Mononuclear cell (primary cell): ENCODE data around the gene PRM1. TPM values are rescaled to one million over a fixed set of nuclear protein-coding genes. Genes with fewer than 3 reads are reported as not detected.

ENCODE experiments used
- H3K27me3 ChIP-seq: 2 replicates; pipeline ENCODE4 v1.6.0; 2011; ENCODE audit warnings: low read length, control low read depth; ENCODE audit not compliant: insufficient read depth
- H3K4me1 ChIP-seq: 2 replicates; pipeline ENCODE4 v1.5.1; 2011; ENCODE audit warnings: mild to moderate bottlenecking, low read length, control low read depth; ENCODE audit not compliant: insufficient read depth
- H3K4me3 ChIP-seq: 2 replicates; pipeline ENCODE4 v1.5.1; 2011; ENCODE audit warnings: mild to moderate bottlenecking, low read length, moderate library complexity
- H3K9me3 ChIP-seq: 2 replicates; pipeline ENCODE4 v1.5.1; 2011; ENCODE audit warnings: low read depth, mild to moderate bottlenecking, control low read depth, low read length
- total RNA-seq: library from RNA; depleted of rRNA; stranded (reverse); fragments of >200 nt; gene quantifications from one replicate; pipeline ENCODE4 v1.2.3, GENCODE V29; 2012

The PRM1 gene
- total RNA-seq, 1 donor = not detected

- Histone ChIP-seq H3K27me3 (peaks cover 1% of the 10 kb centered on the region), H3K9me3 (no peaks in the 10 kb centered on the region), H3K4me3 (no peak overlapping the region), H3K4me1 (peaks cover 32% of the 10 kb centered on the region)
These were observed 31.7 kb downstream of the PRM1 start for GRCh38 chr16:11249233-11250061.

- Histone ChIP-seq H3K9me3 (no peaks in the 10 kb centered on the region), H3K4me1 (peaks cover 19% of the 10 kb centered on the region), H3K4me3 (no peak overlapping the region), H3K27me3 (no peaks in the 10 kb centered on the region)
These were observed 33.0 kb downstream of the PRM1 start for GRCh38 chr16:11248133-11248532.

DNA sequence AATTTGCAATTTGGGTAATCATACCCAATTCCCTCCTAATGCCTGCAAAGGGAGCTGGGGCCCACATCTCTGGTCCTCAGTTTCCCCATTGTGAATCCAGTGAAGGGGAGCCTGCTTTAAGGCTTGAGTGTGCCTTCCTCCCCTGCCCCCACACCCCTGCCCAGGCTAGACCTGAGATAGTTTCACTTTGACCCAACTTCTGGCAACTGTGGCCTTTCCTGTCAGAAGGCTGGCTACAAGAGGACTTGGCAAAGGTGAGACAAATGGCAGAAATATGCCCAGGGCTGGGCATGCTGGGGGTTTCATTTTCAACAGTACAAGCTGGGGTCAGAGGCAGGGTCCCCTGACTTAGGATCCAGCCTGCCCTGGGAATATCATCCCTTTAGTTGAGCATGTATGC, 35.1 kb downstream of the PRM1 start:
- Histone ChIP-seq H3K4me3 (no peak overlapping the region), H3K27me3 (no peaks in the 10 kb centered on the region), H3K9me3 (no peaks in the 10 kb centered on the region), H3K4me1 (peaks cover 3% of the 10 kb centered on the region)

DNA sequence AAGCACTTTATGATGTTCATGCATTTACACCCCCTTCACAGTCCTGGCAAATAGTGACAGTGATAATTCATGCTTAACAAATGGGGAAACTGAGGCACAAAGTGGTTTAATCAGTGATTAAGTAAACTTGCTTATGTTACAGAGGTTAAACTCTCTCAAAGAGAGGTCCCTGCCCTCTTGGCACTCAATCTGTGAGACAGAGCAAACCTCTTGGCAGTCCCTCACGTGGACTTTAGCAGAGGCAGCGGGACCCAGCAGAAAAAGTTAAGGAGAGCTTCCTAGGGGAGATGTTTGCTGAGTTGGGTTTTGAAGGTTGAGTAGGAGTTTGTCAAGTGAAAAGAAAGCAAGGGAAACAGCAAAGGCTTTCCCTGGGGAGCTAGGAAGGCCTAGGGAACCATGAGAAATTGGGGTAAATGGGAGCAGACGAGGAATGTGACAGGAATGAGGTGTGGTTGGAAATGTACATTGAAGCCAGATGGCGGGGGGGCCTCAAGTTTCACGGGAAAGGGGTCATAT, 35.9 kb downstream of the PRM1 start:
- Histone ChIP-seq H3K9me3 (no peaks in the 10 kb centered on the region), H3K4me3 (no peak overlapping the region), H3K4me1 (peaks cover 10% of the 10 kb centered on the region), H3K27me3 (no peaks in the 10 kb centered on the region)

DNA sequence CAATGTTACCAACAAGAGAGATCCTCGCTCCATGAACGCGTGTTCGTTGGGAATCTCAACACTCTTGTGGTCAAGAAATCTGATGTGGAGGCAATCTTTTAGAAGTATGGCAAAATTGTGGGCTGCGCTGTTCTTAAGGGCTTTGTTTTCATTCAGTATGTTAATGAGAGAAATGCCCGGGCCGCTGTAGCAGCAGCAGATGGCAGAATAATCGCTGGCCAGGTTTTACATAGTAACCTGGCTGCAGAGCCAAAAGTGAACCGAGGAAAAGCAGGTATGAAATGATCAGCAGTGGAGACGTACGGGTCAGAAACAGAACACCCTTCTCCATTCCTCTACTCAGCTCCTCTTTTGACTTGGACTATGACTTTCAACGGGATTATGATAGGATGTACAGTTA, 38.5 kb downstream of the PRM1 start:
- Histone ChIP-seq H3K4me1 (peaks cover 10% of the 10 kb centered on the region), H3K9me3 (no peaks in the 10 kb centered on the region), H3K27me3 (no peaks in the 10 kb centered on the region), H3K4me3 (no peak overlapping the region)

DNA sequence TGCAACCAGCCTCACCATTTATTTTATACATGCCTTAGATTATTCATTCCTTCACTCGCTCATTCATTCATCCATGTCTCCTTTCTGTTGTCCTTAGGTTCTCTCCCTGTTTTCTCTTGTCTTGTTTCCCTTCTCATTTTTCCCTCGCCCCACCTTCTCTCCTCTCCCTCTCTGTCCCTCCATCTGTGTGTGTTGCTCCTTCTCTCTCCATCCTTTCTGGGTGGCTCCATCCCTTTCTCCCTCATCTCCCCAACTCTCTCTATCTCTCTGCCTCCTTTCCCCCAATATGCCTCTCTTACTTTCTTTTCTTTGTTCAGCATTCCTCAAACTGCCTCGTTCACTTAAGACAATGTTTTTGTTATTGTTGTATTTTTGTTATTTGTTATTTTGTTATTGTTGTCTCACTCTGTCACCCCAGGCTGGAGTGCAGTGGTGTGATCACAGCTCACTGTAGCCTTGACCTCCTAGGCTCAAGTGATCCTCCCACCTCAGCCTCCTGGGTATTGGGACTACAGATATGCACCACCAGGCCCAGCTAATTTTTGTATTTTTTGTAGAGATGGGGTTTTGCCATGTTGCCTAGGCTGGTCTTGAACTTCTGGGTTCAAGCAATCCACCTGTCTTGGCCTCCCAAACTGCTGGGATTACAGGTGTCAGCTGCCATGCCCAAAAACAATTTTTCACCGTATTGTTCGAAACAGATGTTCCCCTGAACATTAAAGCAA, 39.5 kb downstream of the PRM1 start:
- H3K4me3 ChIP-seq = no peak overlapping the region
- H3K4me1 ChIP-seq = peaks cover 16% of the 10 kb centered on the region
- no peaks in the 10 kb centered on the region for H3K27me3 ChIP-seq
- no peaks in the 10 kb centered on the region for H3K9me3 ChIP-seq

DNA sequence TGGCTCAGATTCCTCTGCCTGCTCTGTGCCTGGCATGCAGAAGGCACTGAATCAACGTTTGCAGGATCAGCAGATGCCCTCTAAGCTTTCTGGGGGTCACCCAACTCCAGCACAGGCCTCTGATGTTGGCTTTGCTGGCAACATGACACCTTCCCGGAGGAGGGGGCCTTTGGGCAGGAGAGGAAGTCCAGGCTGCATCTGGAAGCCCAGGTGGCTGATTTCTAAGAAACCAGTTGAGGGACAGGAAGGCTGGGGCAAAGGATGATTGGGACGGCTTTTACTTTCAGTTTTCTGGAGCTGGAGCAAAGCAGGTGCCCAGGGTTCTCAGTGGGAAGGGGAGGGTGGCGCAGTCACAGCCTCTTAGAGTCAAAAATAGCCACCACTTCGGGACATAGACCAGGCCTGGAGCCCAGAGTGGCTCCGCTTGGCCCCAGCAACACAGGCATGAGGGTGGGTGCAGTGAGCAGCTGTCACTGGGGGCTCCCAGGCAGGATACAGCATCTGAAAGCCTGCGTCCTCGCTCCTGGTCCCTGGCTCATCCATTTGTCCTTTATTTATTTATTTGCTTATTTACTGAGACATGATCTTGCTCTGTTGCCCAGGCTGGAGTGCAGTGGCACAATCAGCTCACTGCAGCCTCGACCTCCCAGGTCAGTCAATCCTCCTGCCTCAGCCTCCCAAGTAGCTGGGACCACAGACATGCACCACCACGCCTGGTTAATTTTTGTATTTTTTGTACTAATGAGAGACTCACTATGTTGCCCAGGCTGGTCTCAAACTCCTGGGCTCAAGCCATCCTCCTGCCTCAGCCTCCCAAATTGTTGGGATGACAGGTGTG, 40.3 kb downstream of the PRM1 start:
- Histone ChIP-seq H3K27me3 (no peaks in the 10 kb centered on the region), H3K4me3 (no peak overlapping the region), H3K9me3 (no peaks in the 10 kb centered on the region)

GRCh38 chr16:11239644-11240632, 41.2 kb downstream of the PRM1 start:
- no peak overlapping the region for H3K4me3 ChIP-seq
- no peaks in the 10 kb centered on the region for H3K27me3 ChIP-seq
- H3K4me1 ChIP-seq = peaks cover 26% of the 10 kb centered on the region
- H3K9me3 ChIP-seq = no peaks in the 10 kb centered on the region

More for the DNA sequence above, 40.3 kb downstream of the PRM1 start:
- peaks cover 17% of the 10 kb centered on the region for H3K4me1 ChIP-seq

DNA sequence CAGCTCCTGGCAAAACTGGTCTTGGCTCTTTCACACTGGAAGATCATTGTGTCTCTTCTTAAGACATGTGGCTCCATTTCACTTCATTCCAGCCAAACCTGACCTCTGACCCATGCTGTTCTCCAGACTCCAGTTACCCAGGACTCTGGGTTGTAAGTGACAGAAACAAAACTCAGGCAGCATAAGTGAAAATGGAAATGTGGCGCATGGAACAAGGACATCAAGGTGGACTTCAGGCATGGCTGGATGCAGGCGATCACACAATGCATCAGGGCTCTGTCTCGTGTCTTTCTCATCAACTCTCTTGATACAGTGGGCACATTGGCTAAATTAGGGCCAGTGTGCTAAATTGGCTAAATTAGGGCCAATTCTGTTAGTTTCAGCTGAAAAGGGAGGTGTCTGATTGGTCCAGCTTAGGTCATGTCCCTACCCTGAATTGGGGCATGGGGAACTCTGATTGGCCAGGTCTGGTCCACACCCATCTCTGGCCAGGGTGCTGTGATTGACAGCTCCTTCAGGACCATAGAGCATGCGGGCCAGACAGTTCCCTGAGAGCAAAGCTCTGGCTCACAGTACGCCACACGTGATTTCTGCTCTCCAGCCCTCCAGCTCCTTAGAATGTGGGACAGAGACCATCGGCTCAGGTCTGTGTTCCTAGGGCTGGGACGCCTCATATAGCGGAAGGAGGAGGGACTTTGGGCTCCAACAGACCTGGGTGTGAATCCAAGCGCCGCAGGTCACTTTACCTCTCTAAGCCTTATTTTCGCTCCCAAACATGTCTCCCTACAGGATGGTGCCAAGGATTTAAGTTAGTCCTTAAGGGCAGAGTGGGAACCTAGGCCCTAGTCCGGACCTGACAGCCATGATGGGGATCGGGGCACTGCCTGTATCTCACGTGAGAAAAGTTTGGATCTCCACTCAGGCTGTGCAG, 42.6 kb downstream of the PRM1 start:
- Histone ChIP-seq H3K9me3 (no peaks in the 10 kb centered on the region), H3K4me1 (peaks cover 40% of the 10 kb centered on the region), H3K4me3 (no peak overlapping the region), H3K27me3 (no peaks in the 10 kb centered on the region)

DNA sequence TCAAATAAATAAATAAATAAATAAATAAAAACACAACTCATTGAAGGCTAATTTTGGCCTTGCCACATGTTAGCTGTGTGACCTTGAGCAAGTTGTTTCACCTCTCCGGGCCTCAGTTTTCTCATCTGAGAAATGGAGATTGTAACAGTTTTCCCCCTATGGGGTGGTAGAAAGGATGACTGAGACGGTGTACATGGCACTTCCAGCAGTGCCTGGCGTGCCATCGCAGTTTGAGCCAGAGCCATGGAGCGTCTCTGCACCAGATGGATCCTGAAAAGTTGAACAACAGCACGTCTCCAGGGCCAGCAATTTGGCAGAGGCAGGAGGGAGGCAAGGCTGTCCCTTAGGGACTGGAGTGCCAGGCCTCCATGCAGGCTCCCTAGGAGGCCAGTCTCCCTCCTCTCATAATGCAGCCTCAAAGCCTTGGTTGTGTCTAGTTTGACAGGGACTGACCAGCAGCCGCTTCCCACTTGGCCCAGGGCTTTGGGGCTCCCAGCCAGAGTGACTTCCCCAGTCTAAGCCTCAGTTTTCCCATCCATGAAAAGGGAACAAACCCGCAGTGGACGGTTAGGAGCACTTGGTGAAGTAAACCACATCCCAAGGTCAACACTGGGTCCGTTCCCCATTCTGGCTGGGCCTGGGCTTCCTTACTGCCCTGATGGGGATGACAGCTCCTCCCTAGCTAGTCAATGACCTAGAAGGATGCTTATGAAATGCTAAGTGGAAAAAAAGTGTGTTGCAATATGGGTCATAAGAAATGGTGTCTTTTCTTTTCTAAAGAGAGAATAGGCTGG, 44.5 kb downstream of the PRM1 start:
- H3K27me3 ChIP-seq = no peaks in the 10 kb centered on the region
- no peak overlapping the region for H3K4me3 ChIP-seq
- peaks cover 57% of the 10 kb centered on the region for H3K4me1 ChIP-seq
- no peaks in the 10 kb centered on the region for H3K9me3 ChIP-seq

DNA sequence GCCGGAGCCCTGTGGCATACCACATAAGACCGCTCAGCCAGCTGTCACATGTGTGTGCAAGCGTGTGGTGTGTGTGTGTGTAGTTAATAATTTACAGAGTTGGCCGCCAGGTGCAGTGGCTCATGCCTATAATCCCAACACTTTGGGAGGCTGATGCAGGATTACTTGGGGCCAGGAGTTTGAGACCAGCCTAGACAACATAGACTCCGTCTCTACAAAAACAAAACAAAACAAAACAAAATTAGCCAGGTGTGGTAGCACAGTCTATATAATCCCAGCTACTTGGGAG, 45.5 kb downstream of the PRM1 start:
- Histone ChIP-seq H3K27me3 (no peaks in the 10 kb centered on the region), H3K4me1 (peaks cover 56% of the 10 kb centered on the region), H3K4me3 (no peak overlapping the region), H3K9me3 (no peaks in the 10 kb centered on the region)

- Histone ChIP-seq H3K4me3 (no peak overlapping the region), H3K4me1 (peaks cover 53% of the 10 kb centered on the region), H3K27me3 (no peaks in the 10 kb centered on the region)
These were observed 46.0 kb downstream of the PRM1 start for GRCh38 chr16:11234884-11235702.

More at GRCh38 chr16:11234884-11235702, 46.0 kb downstream of the PRM1 start:
- no peaks in the 10 kb centered on the region for H3K9me3 ChIP-seq
